HepG2 (cell line): ENCODE data around the gene RIPOR1. TPM values are rescaled to one million over a fixed set of nuclear protein-coding genes. Genes with fewer than 3 reads are reported as not detected.

Experiments used
- ATAC-seq: fragments of 200-7000 bp; cut with Tn5 transposase; 3 replicates; pipeline ENCODE4 v1.9.1; 2020; ENCODE audit warnings: mild to moderate bottlenecking, moderate library complexity
- BruUV-seq: library from RNA; stranded (reverse); fragments of 400-500 nt; replicated peaks from 2 replicates; lab custom pipeline; 2021; lab: Mats Ljungman, UMichigan
- CTCF ChIA-PET: fragments of 300-600 bp; formaldehyde crosslinking; extraction: SDS; loops from one replicate; lab custom pipeline; 2021; ENCODE audit warnings: low total read pairs, inconsistent platforms, low intra/inter-chr PET ratio; lab: Yijun Ruan, JAX
- POLR2A ChIA-PET: fragments of 350-600 bp; sonication (Branson Sonifier 250); formaldehyde crosslinking; loops from one replicate; lab custom pipeline; 2020; ENCODE audit warnings: antibody characterized with exemption, inconsistent platforms; lab: Yijun Ruan, JAX
- DNase-seq: peaks from one replicate; pipeline ENCODE4 v3.0.0-alpha.2; 2015; ENCODE audit warnings: low spot score
- FAIRE-seq: peaks from 3 replicates; lab custom pipeline; 2011; peaks lifted over from hg19 to GRCh38; lab: Jason Lieb, UNC
- H2AFZ ChIP-seq: one replicate; pipeline ENCODE4 v1.6.1; 2011; ENCODE audit warnings: low read length, inconsistent platforms
- H3K27ac ChIP-seq: fragments of 300-600 bp; 3 replicates; pipeline ENCODE4 v1.8.0; 2011; ENCODE audit warnings: mixed run types, mild to moderate bottlenecking, mixed read lengths, low read length, inconsistent platforms; ENCODE audit not compliant: insufficient read depth; ENCODE audit errors: extremely low read length
- H3K27me3 ChIP-seq, 2 experiments: fragments of 200-600 bp in 1 of 2; 2 replicates in 1 of 2; 3 replicates in 1 of 2; pipeline versions ENCODE4 v1.6.0 to v1.8.0; 2011; ENCODE audit warnings: low read length in 2 of 2, mild to moderate bottlenecking in 2 of 2, moderate library complexity in 2 of 2, inconsistent platforms in 1 of 2; ENCODE audit not compliant: insufficient read depth in 2 of 2, control insufficient read depth in 1 of 2
- H3K36me3 ChIP-seq, 2 experiments: fragments of 200-600 bp in 1 of 2; replicated peaks in 1 of 2; 2 replicates in 1 of 2; 3 replicates in 1 of 2; pipeline versions ENCODE4 v1.5.1 to v1.8.0; 2011; ENCODE audit warnings: low read length in 2 of 2, inconsistent platforms in 1 of 2; ENCODE audit not compliant: insufficient read depth in 2 of 2, control insufficient read depth in 1 of 2
- H3K4me1 ChIP-seq: 2 replicates; pipeline ENCODE4 v1.5.1; 2012; ENCODE audit warnings: low read length, inconsistent platforms; ENCODE audit not compliant: insufficient read depth
- H3K4me2 ChIP-seq: 2 replicates; pipeline ENCODE4 v1.6.0; 2011; ENCODE audit warnings: low read depth, low read length, inconsistent platforms
- H3K4me3 ChIP-seq, 3 experiments: fragments of 200-600 bp in 1 of 3; sonication (generic), shearing (Covaris generic) in 1 of 3; replicated peaks in 1 of 3; 2 replicates each; pipeline ENCODE4 v1.5.1; 2011 to 2016; ENCODE audit warnings: low read length in 3 of 3, inconsistent platforms in 2 of 3, low read depth in 2 of 3, mild to moderate bottlenecking in 2 of 3, control low read depth in 1 of 3, mixed read lengths in 1 of 3; ENCODE audit not compliant: insufficient read depth in 1 of 3
- H3K79me2 ChIP-seq: one replicate; pipeline ENCODE4 v1.6.1; 2011; ENCODE audit warnings: low read length, inconsistent platforms; ENCODE audit not compliant: insufficient read depth
- H3K9ac ChIP-seq: 2 replicates; pipeline ENCODE4 v1.6.0; 2011; ENCODE audit warnings: mild to moderate bottlenecking, low read depth, low read length, inconsistent platforms; ENCODE audit not compliant: insufficient read depth
- H3K9me3 ChIP-seq: 2 replicates; pipeline ENCODE4 v1.5.1; 2012; ENCODE audit warnings: mild to moderate bottlenecking, low read length
- H4K20me1 ChIP-seq: 2 replicates; pipeline ENCODE4 v1.6.0; 2011; ENCODE audit warnings: inconsistent platforms, mild to moderate bottlenecking, low read length, moderate library complexity; ENCODE audit not compliant: insufficient read depth
- ARHGAP35 ChIP-seq: sonication (generic); formaldehyde crosslinking; IDR thresholded peaks from 2 replicates; pipeline ENCODE4 v1.9.0; 2022; ENCODE audit warnings: mild to moderate bottlenecking, inconsistent platforms, moderate library complexity, missing genetic modification reagents, borderline replicate concordance
- BORCS8-MEF2B ChIP-seq: sonication (generic); formaldehyde crosslinking; IDR thresholded peaks from 2 replicates; pipeline ENCODE4 v1.8.0; 2022; ENCODE audit warnings: mild to moderate bottlenecking, missing genetic modification reagents
- MXI1 ChIP-seq: IDR thresholded peaks from 3 replicates; pipeline ENCODE4 v1.6.1; 2012; ENCODE audit warnings: low read depth, low read length, inconsistent platforms, borderline replicate concordance
- PTBP1 ChIP-seq: fragments of 200-400 bp; formaldehyde crosslinking; IDR thresholded peaks from 2 replicates; pipeline ENCODE4 v1.6.1; 2018; ENCODE audit warnings: low read length, low read depth; ENCODE audit not compliant: poor library complexity, severe bottlenecking
- SRY ChIP-seq: sonication (generic); formaldehyde crosslinking; IDR thresholded peaks from 2 replicates; pipeline ENCODE4 v1.8.0; 2022; ENCODE audit warnings: mild to moderate bottlenecking, missing genetic modification reagents
- TBL1XR1 ChIP-seq: fragments of 150-350 bp; IDR thresholded peaks from 2 replicates; pipeline ENCODE4 v1.6.1; 2014; ENCODE audit warnings: borderline replicate concordance, low read length; ENCODE audit not compliant: partially characterized antibody
- ZBTB46 ChIP-seq: sonication (generic); formaldehyde crosslinking; IDR thresholded peaks from 2 replicates; pipeline ENCODE4 v1.4.0; 2020; ENCODE audit warnings: mild to moderate bottlenecking, missing genetic modification reagents, borderline replicate concordance
- ZFX ChIP-seq: sonication (generic); formaldehyde crosslinking; IDR thresholded peaks from 2 replicates; pipeline ENCODE4 v1.4.0; 2020; ENCODE audit warnings: mild to moderate bottlenecking, low read depth, missing genetic modification reagents, moderate library complexity
- ZNF781 ChIP-seq: sonication (generic); formaldehyde crosslinking; IDR thresholded peaks from 2 replicates; pipeline ENCODE4 v1.5.1; 2020; ENCODE audit warnings: borderline replicate concordance, mild to moderate bottlenecking, missing genetic modification reagents; ENCODE audit errors: not compliant biosample characterization
- WGBS: methylation state at CpG from one replicate; pipeline ENCODE4 v1.1.6; 2017; ENCODE audit warnings: low lambda C conversion rate; 5-methylcytosine and 5-hydroxymethylcytosine counted together
- in situ Hi-C: cut with HindIII; loops from 2 replicates; pipeline ENCODE4 v1.10.0; 2017; ENCODE audit warnings: low pct_unique_long_range_greater_than_20kb; ENCODE audit not compliant: extremely low pct_ligation_motif_present
- intact Hi-C: fragments of 100-400 bp; cut with micrococcal nuclease; formaldehyde crosslinking; loops from one replicate; pipeline ENCODE4 v1.10.0; 2022; ENCODE audit not compliant: unreplicated experiment
- polyA plus RNA-seq, 8 experiments: library from polyadenylated mRNA; depleted of rRNA in 3 of 8; stranded (reverse) in 7 of 8; unstranded in 1 of 8; fragments of >200 nt; fragmentation: Illumina TruSeq in 4 of 8; extraction: Trizol in 4 of 8; gene quantifications; 2 replicates each; pipeline versions ENCODE4 v1.2.1 to v1.2.3, GENCODE V29; 2011 to 2016; ENCODE audit warnings: low read depth in 4 of 8, missing spikeins in 1 of 8, mixed read lengths in 1 of 8; ENCODE audit not compliant: insufficient read depth in 1 of 8
- total RNA-seq, 5 experiments: library from RNA; depleted of rRNA; stranded (reverse); fragments of >200 nt; fragmentation: Illumina TruSeq; extraction: Trizol; gene quantifications; 2 replicates each; pipeline ENCODE4 v1.2.3, GENCODE V29; 2016; ENCODE audit warnings: low read depth in 1 of 5

Gene RIPOR1
- total and polyA plus RNA-seq, 2 of the 13 experiments (the other 11 are each of a cell fraction or from before 2014, with no cell fraction given): 4.6 to 8.1 TPM

DNA sequence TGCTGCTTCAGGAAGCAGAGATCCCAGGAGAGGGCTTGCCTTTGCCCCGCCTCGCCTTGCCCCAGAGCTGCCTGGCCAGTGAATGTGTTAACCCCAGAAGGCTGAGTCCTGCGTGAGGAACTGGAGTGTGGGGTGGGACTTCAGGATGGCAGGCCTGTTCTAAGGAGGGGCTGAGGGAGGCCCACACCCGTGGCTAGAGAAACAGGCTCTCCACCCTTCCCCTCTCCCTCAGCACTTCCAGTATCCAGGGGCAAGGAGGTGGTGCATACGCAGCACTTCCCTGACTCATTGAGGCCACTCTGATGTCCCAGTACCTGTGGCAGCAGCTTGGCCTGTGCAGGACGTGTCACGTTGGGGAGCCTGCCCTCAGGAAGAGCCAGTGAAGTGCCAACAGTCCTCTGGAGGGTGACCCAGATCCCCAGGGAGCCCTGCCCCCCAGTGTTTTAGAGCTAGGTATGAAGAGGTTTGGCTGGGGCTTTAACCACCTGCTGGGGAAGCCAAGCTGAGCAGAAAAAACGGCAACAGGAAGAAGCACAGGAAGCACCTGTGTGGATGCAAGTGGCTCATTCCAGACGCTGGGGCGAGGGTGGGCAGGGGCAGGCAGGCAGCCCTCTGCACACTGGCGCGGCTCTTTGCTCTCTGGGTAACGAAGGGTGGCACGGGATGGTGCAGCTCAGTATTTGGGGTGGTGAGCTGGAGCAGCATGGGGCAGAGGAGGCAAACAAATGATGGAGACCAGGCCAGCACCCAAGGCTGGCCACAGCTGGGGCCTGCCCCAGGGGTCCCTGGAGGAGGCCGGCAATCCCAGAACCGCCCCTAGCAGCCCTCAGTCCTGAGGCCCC, 19.0 kb downstream of the RIPOR1 start:
- no peak for FAIRE-seq
- Histone ChIP-seq H3K79me2 (no peaks in the 10 kb centered on the region), H3K4me2 (no peak overlapping the region), H2AFZ (no peak overlapping the region), H3K9ac (no peak overlapping the region), H3K4me3 (no peak overlapping the region), H3K27ac (no peak overlapping the region), H3K36me3 (peaks cover 0 to 6% of the 10 kb centered on the region in 2 experiments; a peak in 2 of 5 replicates), H3K9me3 (no peaks in the 10 kb centered on the region), H3K4me1 (peaks cover 4% of the 10 kb centered on the region; the same call in 1 of the 2 replicates), H3K27me3 (no peaks in the 10 kb centered on the region), H4K20me1 (no peaks in the 10 kb centered on the region; the same call in 1 of the 2 replicates)
- no TSS peak for BruUV-seq
- in situ Hi-C loops (loop anchor here (5.0 kb wide), 1 partner anchor 100 kb away; the partner anchor contains the start of gene CARMIL2), intact Hi-C loops (loop anchor here (1.0 kb wide), 2 partner anchors 15 to 97 kb away; partner anchors contain the start of gene CTCF)
- no peak for DNase-seq
- WGBS: 98% methylated on average over 13 of the region's 16 CpGs
- CTCF ChIA-PET: interaction anchor here (0.7 to 3.5 kb wide), 5 partner anchors 15 to 120 kb away, joined by 4 to 37 read pairs (median 20); partner anchors contain the start of genes C16orf86, CARMIL2, CTCF and ENKD1
- TF ChIP-seq SRY (CRISPR knock-in tag) (0 out of 2 replicates have a peak, but pooled peaks have one; percentile 47), MXI1 (no peak), PTBP1 (no peak), ARHGAP35 (no peak), ZBTB46 (no peak), BORCS8-MEF2B (CRISPR knock-in tag) (no peak), ZFX (0 out of 2 replicates have a peak, but pooled peaks have one; percentile 0), ZNF781 (peak; percentile 8), TBL1XR1 (peak; percentile 1)
- POLR2A ChIA-PET: interaction anchor here (0.8 to 2.5 kb wide), 7 partner anchors 8 to 118 kb away, joined by 3 to 17 read pairs (median 4); partner anchors contain the start of genes ACD, C16orf86, CTCF and ENKD1
- no peak for ATAC-seq
